ENCODE results near the gene EIF5A. TPM values are rescaled to one million over a fixed set of nuclear protein-coding genes. Genes with fewer than 3 reads are reported as not detected.

EIF5A gene
- total RNA-seq, 4 donors from 2014 or later: 145 to 214 (median 204) TPM

GRCh38 chr17:7327056-7327455 is 19.6 kb downstream of the EIF5A start:
- DNase-seq (ENCODE audit: extremely low spot score): no peak
- no peak for TF ChIP-seq CTCF (IDR thresholded peaks at IDR 0.05)
- TF ChIP-seq EP300 (IDR thresholded peaks at IDR 0.05): no peak
- no peak for TF ChIP-seq POLR2A (IDR thresholded peaks at IDR 0.05; ENCODE audit: low read depth)
- Histone ChIP-seq H3K9me3 (no peaks in the 10 kb centered on the region), H3K4me3 (no peak overlapping the region), H3K27me3 (no peaks in the 10 kb centered on the region), H3K36me3 (peaks cover 18 to 56% (median 51%) of the 10 kb centered on the region in 4 donors), H3K27ac (replicated peaks in 1 of 4) (no peak overlapping the region), H3K4me1 (peaks cover 16 to 34% (median 25%) of the 10 kb centered on the region in 4 donors)
- WGBS: 85% methylated on average over 5 of the region's 7 CpGs
- intact Hi-C loops (cut with DNase I): no loop called here

- WGBS: 83% methylated on average over 12 of the region's 17 CpGs
- H3K27ac ChIP-seq (replicated peaks in 1 of 4): no peak overlapping the region
- H3K4me3 ChIP-seq: no peak overlapping the region
- H3K4me1 ChIP-seq: peaks cover 16 to 34% (median 25%) of the 10 kb centered on the region in 4 donors
- peaks cover 13 to 52% (median 46%) of the 10 kb centered on the region in 4 donors for H3K36me3 ChIP-seq
- no peak for TF ChIP-seq POLR2AphosphoS5 (IDR thresholded peaks at IDR 0.05)
- no peak for TF ChIP-seq POLR2A (IDR thresholded peaks at IDR 0.05; ENCODE audit: low read depth)
- intact Hi-C loops (cut with DNase I): no loop called here
- H3K9me3 ChIP-seq: no peaks in the 10 kb centered on the region
- no peak for DNase-seq (ENCODE audit: extremely low spot score)
- peaks cover 0 to 2% (median 0%) of the 10 kb centered on the region in 4 donors for H3K27me3 ChIP-seq
Measured at GRCh38 chr17:7327501-7327900, 20.1 kb downstream of the EIF5A start.

- H3K27ac ChIP-seq (replicated peaks in 1 of 4): peak overlapping the region in 3 of 4 donors; percentile 92
- H3K4me1 ChIP-seq: peaks cover 16 to 34% (median 25%) of the 10 kb centered on the region in 4 donors
- peak overlapping the region in 2 of 4 donors; percentile 75 to 81 for H3K4me3 ChIP-seq
- H3K36me3 ChIP-seq: peaks cover 8 to 47% (median 41%) of the 10 kb centered on the region in 4 donors
- intact Hi-C loops (cut with DNase I): no loop called here
- H3K27me3 ChIP-seq: peaks cover 0 to 3% (median 0%) of the 10 kb centered on the region in 4 donors
- WGBS: 52% methylated on average over 1 of the region's 1 CpG
- no peak for TF ChIP-seq POLR2AphosphoS5 (IDR thresholded peaks at IDR 0.05)
- TF ChIP-seq EP300 (IDR thresholded peaks at IDR 0.05): no peak
- TF ChIP-seq POLR2A (IDR thresholded peaks at IDR 0.05; ENCODE audit: low read depth): no peak
- no peak for TF ChIP-seq CTCF (IDR thresholded peaks at IDR 0.05)
- H3K9me3 ChIP-seq: no peaks in the 10 kb centered on the region
- no peak for DNase-seq (ENCODE audit: extremely low spot score)
Measured at GRCh38 chr17:7328009-7328408, 20.6 kb downstream of the EIF5A start.

- peaks cover 0 to 10% (median 0%) of the 10 kb centered on the region in 4 donors for H3K27me3 ChIP-seq
- peaks cover 0 to 38% (median 32%) of the 10 kb centered on the region in 4 donors for H3K36me3 ChIP-seq
- no peaks in the 10 kb centered on the region for H3K9me3 ChIP-seq
- under 1% methylated on average over 39 of the region's 50 CpGs for WGBS
- H3K4me1 ChIP-seq: peaks cover 16 to 33% (median 25%) of the 10 kb centered on the region in 4 donors
- DNase-seq (ENCODE audit: extremely low spot score): no peak
- peak within 1 kb of the TSS; percentile 92 to 93 (median 92) for H3K27ac ChIP-seq (replicated peaks in 1 of 4)
- intact Hi-C loops (cut with DNase I): no loop called here
- peak within 1 kb of the TSS; percentile 75 to 89 (median 84) for H3K4me3 ChIP-seq
- TF ChIP-seq CTCF (IDR thresholded peaks at IDR 0.05) (no peak), POLR2AphosphoS5 (IDR thresholded peaks at IDR 0.05) (no peak), POLR2A (IDR thresholded peaks at IDR 0.05; ENCODE audit: low read depth) (no peak), EP300 (IDR thresholded peaks at IDR 0.05) (no peak)
Measured at GRCh38 chr17:7328840-7329373, 21.5 kb downstream of the EIF5A start, which contains the start of gene NEURL4. TSS of gene NEURL4 (minus strand) at chr17:7329335. CDS start at chr17:7329312, 23 bp downstream.

GRCh38 chr17:7329374-7329996 is 22.1 kb downstream of the EIF5A start:
- Histone ChIP-seq H3K9me3 (no peaks in the 10 kb centered on the region), H3K27me3 (peaks cover 0 to 16% (median 0%) of the 10 kb centered on the region in 4 donors), H3K4me3 (peak overlapping the region; percentile 75 to 89 (median 84)), H3K36me3 (peaks cover 0 to 32% (median 26%) of the 10 kb centered on the region in 4 donors), H3K4me1 (peaks cover 16 to 29% (median 24%) of the 10 kb centered on the region in 4 donors), H3K27ac (replicated peaks in 1 of 4) (peak overlapping the region; percentile 92 to 93 (median 92))
- intact Hi-C loops (cut with DNase I): no loop called here
- TF ChIP-seq POLR2A (IDR thresholded peaks at IDR 0.05; ENCODE audit: low read depth) (peak; percentile 64), EP300 (IDR thresholded peaks at IDR 0.05) (no peak), CTCF (IDR thresholded peaks at IDR 0.05) (peak in 1 of 3 experiments; percentile 3), POLR2AphosphoS5 (IDR thresholded peaks at IDR 0.05) (peak; percentile 95)
- WGBS: under 1% methylated on average over 23 of the region's 43 CpGs
- DNase-seq (ENCODE audit: extremely low spot score): peak; percentile 99
